ENCODE data around the gene MAP3K14. TPM values are rescaled to one million over a fixed set of nuclear protein-coding genes. Genes with fewer than 3 reads are reported as not detected.
A peak's percentile ranks its signal among the peaks of the same experiment; 100 is the strongest.

Gene MAP3K14
- total and polyA plus RNA-seq, 2 of the 4 experiments (the other 2 are of a cell fraction): 4.1 to 21.7 TPM

DNA sequence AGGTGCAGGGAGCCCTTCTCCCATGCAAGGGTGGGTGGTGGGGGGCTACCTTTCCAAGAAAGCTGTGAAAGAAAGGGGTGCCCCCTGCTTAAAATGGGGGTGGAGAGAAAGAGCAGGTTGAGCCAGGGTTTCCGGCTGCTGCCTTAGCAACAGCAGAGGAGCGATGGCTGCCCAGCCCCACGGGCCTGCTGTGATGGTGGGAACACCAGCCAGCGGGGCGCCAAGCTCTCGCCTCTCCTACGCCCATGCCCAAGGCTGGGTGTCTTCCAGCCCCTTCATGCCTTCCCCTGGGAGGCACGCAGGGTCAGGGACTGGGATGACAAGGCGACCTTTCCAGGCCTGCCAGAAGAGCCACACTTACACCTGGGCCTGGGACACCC is 92.2 kb downstream of the MAP3K14 start:
- ChIA-PET POLR2A (ENCODE audit: unreplicated experiment) (no interaction called here), CTCF (no interaction called here)
- Histone ChIP-seq H3K4me1 (ENCODE audit: control insufficient read depth, insufficient read depth, low read length) (peaks cover 30% of the 10 kb centered on the region), H2BK20ac (ENCODE audit: low read depth, low read length) (no peak overlapping the region), H3K9ac (ENCODE audit: low read depth, low read length) (no peak overlapping the region), H3K36me3 (ENCODE audit: control insufficient read depth, insufficient read depth, low read length) (no peaks in the 10 kb centered on the region), H3K27ac (ENCODE audit: insufficient read depth, low read length) (no peak overlapping the region), H3K4ac (ENCODE audit: low read depth, low read length) (no peak overlapping the region), H2BK5ac (ENCODE audit: low read depth, low read length, poor library complexity, severe bottlenecking) (no peak overlapping the region), H4K5ac (ENCODE audit: low read depth, low read length) (no peak overlapping the region), H3K14ac (replicated peaks; ENCODE audit: low read depth, low read length) (no peak overlapping the region), H2AK9ac (replicated peaks; ENCODE audit: low read depth, low read length, poor library complexity) (no peak overlapping the region), H3K9me3 (ENCODE audit: control insufficient read depth, insufficient read depth, low read length) (no peaks in the 10 kb centered on the region), H2AK5ac (ENCODE audit: low read depth, low read length) (peak overlapping the region; percentile 22; the same call in 1 of the 2 replicates), H3K4me2 (ENCODE audit: low read depth, low read length) (no peak overlapping the region), H3K18ac (ENCODE audit: low read depth, low read length) (no peak overlapping the region), H3K56ac (ENCODE audit: extremely low read depth, insufficient read depth, low read length) (no peak overlapping the region), H2BK15ac (ENCODE audit: low read depth, low read length) (no peak overlapping the region), H3K23ac (ENCODE audit: low read depth, low read length) (no peak overlapping the region), H4K8ac (ENCODE audit: low read depth in 2 of 2, low read length in 2 of 2) (no peak overlapping the region), H3K9me1 (ENCODE audit: insufficient read depth, low read length) (peaks cover 12% of the 10 kb centered on the region), H4K91ac (ENCODE audit: insufficient read depth, low read depth, low read length) (no peak overlapping the region), H3K79me1 (ENCODE audit: low read depth in 1 of 2, low read length in 2 of 2) (peaks cover 0 to 25% of the 10 kb centered on the region in 2 experiments; a peak in 3 of 4 replicates), H3K27me3 (ENCODE audit: control insufficient read depth, insufficient read depth, low read length) (peaks cover 15% of the 10 kb centered on the region), H3K4me3 (ENCODE audit: insufficient read depth, low read depth, low read length) (no peak overlapping the region), H4K20me1 (ENCODE audit: insufficient read depth, low read length) (no peaks in the 10 kb centered on the region), H2BK120ac (ENCODE audit: low read depth, low read length) (no peak overlapping the region), H2AFZ (replicated peaks; ENCODE audit: low read length, poor library complexity) (no peak overlapping the region)
- dilution Hi-C loops (cut with HindIII; ENCODE audit: low sequenced_read_pairs, unreplicated experiment): no loop called here
- in situ Hi-C loops (cut with MboI; ENCODE audit: low sequenced_read_pairs): loop anchor here (25.0 kb wide), 1 partner anchor 363 kb away; no protein-coding TSS in a partner anchor
- BruUV-seq (replicated peaks): no TSS peak
- WGBS, 2 experiments (ENCODE audit: extremely low coverage in 2 of 2, insufficient read length in 1 of 2): 93% methylated on average over 2 of the region's 9 CpGs; no CpG with 5 or more reads in 1 of the 2 experiments
- DNase-seq: no peak
- ATAC-seq (ENCODE audit: low read depth): no peak
- intact Hi-C loops (cut with micrococcal nuclease): no loop called here
- TF ChIP-seq RFX5 (IDR thresholded peaks at IDR 0.05; ENCODE audit: low read depth, low read length) (no peak), MAFK (IDR thresholded peaks at IDR 0.05; ENCODE audit: low read depth, low read length) (no peak), RCOR1 (IDR thresholded peaks at IDR 0.05; ENCODE audit: insufficient replicate concordance, low read length) (no peak), SMC3 (IDR thresholded peaks at IDR 0.05; ENCODE audit: low read depth, low read length) (no peak), POLR2A (IDR thresholded peaks at IDR 0.05; ENCODE audit: low read depth, low read length) (no peak), RAD21 (IDR thresholded peaks at IDR 0.05; ENCODE audit: low read length) (no peak), CEBPB (IDR thresholded peaks at IDR 0.05; ENCODE audit: low read depth, low read length) (no peak), FOS (IDR thresholded peaks at IDR 0.05; ENCODE audit: low read depth, low read length) (no peak), MXI1 (IDR thresholded peaks at IDR 0.05; ENCODE audit: borderline replicate concordance, low read depth, low read length) (no peak), CHD1 (IDR thresholded peaks at IDR 0.05; ENCODE audit: low read depth, low read length) (no peak), BHLHE40 (IDR thresholded peaks at IDR 0.05; ENCODE audit: low read depth, low read length) (no peak), NFE2L2 (IDR thresholded peaks at IDR 0.05; ENCODE audit: low read depth, low read length) (no peak), MAZ (IDR thresholded peaks at IDR 0.05; ENCODE audit: borderline replicate concordance, low read depth, low read length) (no peak)
- TF ChIP-seq, protein P1, sequence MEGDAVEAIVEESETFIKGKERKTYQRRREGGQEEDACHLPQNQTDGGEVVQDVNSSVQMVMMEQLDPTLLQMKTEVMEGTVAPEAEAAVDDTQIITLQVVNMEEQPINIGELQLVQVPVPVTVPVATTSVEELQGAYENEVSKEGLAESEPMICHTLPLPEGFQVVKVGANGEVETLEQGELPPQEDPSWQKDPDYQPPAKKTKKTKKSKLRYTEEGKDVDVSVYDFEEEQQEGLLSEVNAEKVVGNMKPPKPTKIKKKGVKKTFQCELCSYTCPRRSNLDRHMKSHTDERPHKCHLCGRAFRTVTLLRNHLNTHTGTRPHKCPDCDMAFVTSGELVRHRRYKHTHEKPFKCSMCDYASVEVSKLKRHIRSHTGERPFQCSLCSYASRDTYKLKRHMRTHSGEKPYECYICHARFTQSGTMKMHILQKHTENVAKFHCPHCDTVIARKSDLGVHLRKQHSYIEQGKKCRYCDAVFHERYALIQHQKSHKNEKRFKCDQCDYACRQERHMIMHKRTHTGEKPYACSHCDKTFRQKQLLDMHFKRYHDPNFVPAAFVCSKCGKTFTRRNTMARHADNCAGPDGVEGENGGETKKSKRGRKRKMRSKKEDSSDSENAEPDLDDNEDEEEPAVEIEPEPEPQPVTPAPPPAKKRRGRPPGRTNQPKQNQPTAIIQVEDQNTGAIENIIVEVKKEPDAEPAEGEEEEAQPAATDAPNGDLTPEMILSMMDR (conservative IDR thresholded peaks at IDR 0.05; ENCODE audit: low read depth, low read length): no peak
- TF ChIP-seq, protein P2, sequence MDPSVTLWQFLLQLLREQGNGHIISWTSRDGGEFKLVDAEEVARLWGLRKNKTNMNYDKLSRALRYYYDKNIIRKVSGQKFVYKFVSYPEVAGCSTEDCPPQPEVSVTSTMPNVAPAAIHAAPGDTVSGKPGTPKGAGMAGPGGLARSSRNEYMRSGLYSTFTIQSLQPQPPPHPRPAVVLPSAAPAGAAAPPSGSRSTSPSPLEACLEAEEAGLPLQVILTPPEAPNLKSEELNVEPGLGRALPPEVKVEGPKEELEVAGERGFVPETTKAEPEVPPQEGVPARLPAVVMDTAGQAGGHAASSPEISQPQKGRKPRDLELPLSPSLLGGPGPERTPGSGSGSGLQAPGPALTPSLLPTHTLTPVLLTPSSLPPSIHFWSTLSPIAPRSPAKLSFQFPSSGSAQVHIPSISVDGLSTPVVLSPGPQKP (IDR thresholded peaks at IDR 0.05; ENCODE audit: borderline replicate concordance, low read depth, low read length): no peak
- TF ChIP-seq, protein P3, sequence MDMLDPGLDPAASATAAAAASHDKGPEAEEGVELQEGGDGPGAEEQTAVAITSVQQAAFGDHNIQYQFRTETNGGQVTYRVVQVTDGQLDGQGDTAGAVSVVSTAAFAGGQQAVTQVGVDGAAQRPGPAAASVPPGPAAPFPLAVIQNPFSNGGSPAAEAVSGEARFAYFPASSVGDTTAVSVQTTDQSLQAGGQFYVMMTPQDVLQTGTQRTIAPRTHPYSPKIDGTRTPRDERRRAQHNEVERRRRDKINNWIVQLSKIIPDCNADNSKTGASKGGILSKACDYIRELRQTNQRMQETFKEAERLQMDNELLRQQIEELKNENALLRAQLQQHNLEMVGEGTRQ (IDR thresholded peaks at IDR 0.05; ENCODE audit: low read depth, low read length): no peak
